ENCODE measurements around the gene PTGER2.

Gene PTGER2

DNA sequence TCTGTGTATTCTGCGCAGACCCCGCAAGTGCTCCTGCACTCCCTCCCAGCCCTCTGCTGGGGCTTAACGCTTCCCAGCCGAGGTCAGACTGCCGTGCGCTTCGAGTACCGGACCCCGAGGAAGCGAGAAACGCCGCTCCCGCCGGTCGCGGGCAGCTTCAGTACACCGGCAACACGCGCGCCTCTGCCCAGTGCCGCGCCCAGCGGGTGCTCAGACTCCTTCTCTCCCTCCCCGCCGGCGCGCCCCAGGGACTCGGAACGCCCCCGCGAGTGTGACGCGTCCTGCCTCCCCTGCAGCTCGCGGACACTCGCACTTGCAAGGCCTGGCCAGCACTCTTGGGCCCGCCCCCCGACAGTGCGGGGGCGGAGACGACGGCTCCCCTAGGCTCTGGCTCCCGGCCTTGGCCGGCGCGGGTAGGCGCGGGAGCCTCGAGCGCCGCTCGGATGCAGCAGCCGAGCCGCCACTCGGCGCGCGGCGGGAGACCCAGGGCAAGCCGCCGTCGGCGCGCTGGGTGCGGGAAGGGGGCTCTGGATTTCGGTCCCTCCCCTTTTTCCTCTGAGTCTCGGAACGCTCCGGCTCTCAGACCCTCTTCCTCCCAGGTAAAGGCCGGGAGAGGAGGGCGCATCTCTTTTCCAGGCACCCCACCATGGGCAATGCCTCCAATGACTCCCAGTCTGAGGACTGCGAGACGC is at the start of gene PTGER2:
PTGER2 (plus strand) TSS at position 410 of the 692 bp plus-strand sequence; CDS start at position 647, 237 bp downstream.
- TF ChIP-seq CEBPB (IDR thresholded peaks at IDR 0.05) (no peak), YY1 (IDR thresholded peaks at IDR 0.05; ENCODE audit: low read depth) (peak; percentile 27; the same call in 1 of the 2 replicates), ZBTB7A (IDR thresholded peaks at IDR 0.05; ENCODE audit: low read depth) (peak; percentile 49; the same call in 1 of the 2 replicates), RAD21 (IDR thresholded peaks at IDR 0.05; ENCODE audit: low read depth) (peak; percentile 1; the same call in 1 of the 2 replicates), NFIC (IDR thresholded peaks at IDR 0.05) (peak; percentile 62), CREB1 (IDR thresholded peaks at IDR 0.05; ENCODE audit: low read depth) (peak; percentile 32; the same call in 1 of the 2 replicates), EGR1 (IDR thresholded peaks at IDR 0.05) (peak; percentile 98), FOXM1 (IDR thresholded peaks at IDR 0.05; ENCODE audit: borderline replicate concordance, low read depth) (no peak), TAF1 (IDR thresholded peaks at IDR 0.05; ENCODE audit: low read depth) (no peak), TCF12 (IDR thresholded peaks at IDR 0.05; ENCODE audit: low read depth) (peak; percentile 70), EP300 (IDR thresholded peaks at IDR 0.05; ENCODE audit: borderline replicate concordance) (peak; percentile 45; the same call in 1 of the 2 replicates), TEAD4 (IDR thresholded peaks at IDR 0.05) (peak; percentile 51), REST (IDR thresholded peaks at IDR 0.05; ENCODE audit: low read depth) (no peak)
- TF ChIP-seq, protein P1, sequence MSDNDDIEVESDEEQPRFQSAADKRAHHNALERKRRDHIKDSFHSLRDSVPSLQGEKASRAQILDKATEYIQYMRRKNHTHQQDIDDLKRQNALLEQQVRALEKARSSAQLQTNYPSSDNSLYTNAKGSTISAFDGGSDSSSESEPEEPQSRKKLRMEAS (IDR thresholded peaks at IDR 0.05): peak; percentile 90; the same call in 1 of the 2 replicates
- TF ChIP-seq, protein P2, sequence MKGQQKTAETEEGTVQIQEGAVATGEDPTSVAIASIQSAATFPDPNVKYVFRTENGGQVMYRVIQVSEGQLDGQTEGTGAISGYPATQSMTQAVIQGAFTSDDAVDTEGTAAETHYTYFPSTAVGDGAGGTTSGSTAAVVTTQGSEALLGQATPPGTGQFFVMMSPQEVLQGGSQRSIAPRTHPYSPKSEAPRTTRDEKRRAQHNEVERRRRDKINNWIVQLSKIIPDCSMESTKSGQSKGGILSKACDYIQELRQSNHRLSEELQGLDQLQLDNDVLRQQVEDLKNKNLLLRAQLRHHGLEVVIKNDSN (IDR thresholded peaks at IDR 0.05): no peak

GRCh38 chr14:52265253-52265652 is 48.9 kb upstream of the PTGER2 start:
- TF ChIP-seq EGR1 (IDR thresholded peaks at IDR 0.05): no peak
- TF ChIP-seq CEBPB (IDR thresholded peaks at IDR 0.05): no peak
- no peak for TF ChIP-seq CREB1 (IDR thresholded peaks at IDR 0.05; ENCODE audit: low read depth)
- no peak for TF ChIP-seq TEAD4 (IDR thresholded peaks at IDR 0.05)
- no peak for TF ChIP-seq YY1 (IDR thresholded peaks at IDR 0.05; ENCODE audit: low read depth)
- TF ChIP-seq, protein P2 (IDR thresholded peaks at IDR 0.05): no peak

DNA sequence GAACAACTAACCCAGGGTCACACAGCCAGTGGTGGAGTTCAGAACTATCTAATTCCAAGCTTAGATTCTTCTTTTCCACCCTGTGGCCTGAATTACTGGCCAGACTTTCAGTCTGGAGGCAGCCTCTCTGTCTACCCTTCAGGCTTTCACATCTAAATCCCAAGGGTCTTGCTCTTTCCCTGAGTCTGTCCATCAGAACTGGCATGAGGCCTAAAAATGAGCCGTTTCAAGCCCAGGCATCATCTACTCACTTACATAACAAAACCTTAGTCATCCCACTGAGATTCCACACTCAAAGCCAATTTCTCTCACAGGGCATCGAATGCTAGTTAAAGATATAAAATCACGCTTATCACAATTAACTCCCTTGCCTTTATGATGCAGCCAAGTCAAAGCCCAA is 47.9 kb upstream of the PTGER2 start:
- TF ChIP-seq EP300 (IDR thresholded peaks at IDR 0.05; ENCODE audit: borderline replicate concordance) (no peak), TEAD4 (IDR thresholded peaks at IDR 0.05) (no peak), NFIC (IDR thresholded peaks at IDR 0.05) (no peak), CREB1 (IDR thresholded peaks at IDR 0.05; ENCODE audit: low read depth) (no peak), YY1 (IDR thresholded peaks at IDR 0.05; ENCODE audit: low read depth) (no peak), REST (IDR thresholded peaks at IDR 0.05; ENCODE audit: low read depth) (no peak), RAD21 (IDR thresholded peaks at IDR 0.05; ENCODE audit: low read depth) (no peak), TAF1 (IDR thresholded peaks at IDR 0.05; ENCODE audit: low read depth) (no peak), FOXM1 (IDR thresholded peaks at IDR 0.05; ENCODE audit: borderline replicate concordance, low read depth) (no peak), CEBPB (IDR thresholded peaks at IDR 0.05) (no peak), ZBTB7A (IDR thresholded peaks at IDR 0.05; ENCODE audit: low read depth) (no peak), TCF12 (IDR thresholded peaks at IDR 0.05; ENCODE audit: low read depth) (no peak), EGR1 (IDR thresholded peaks at IDR 0.05) (no peak)
- TF ChIP-seq, protein P2 (IDR thresholded peaks at IDR 0.05): no peak
- TF ChIP-seq, protein P1 (IDR thresholded peaks at IDR 0.05): no peak

DNA sequence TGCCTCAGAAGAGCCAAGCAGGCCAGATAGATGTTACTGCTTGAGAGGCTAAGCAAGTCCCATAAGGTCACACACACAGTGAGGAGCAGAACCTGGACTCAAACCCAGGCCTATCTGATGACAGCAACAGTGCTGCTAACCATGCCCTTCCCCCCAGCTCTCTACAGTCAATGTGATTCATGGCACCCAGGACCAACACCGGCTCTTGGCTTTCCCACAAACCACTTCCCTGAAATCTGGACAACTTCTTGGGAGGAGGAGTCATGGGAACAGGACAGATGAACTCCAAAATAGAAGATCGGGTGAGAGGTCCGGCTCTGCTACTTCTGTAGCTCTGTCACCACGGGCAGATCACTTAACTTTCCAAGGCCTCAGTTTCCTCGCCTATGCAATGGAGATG is 47.3 kb upstream of the PTGER2 start:
- no peak for TF ChIP-seq REST (IDR thresholded peaks at IDR 0.05; ENCODE audit: low read depth)
- TF ChIP-seq EGR1 (IDR thresholded peaks at IDR 0.05): no peak
- no peak for TF ChIP-seq CEBPB (IDR thresholded peaks at IDR 0.05)

All from Ishikawa (cell line).